Measurements from ENCODE around the gene DPYSL3. TPM values are rescaled to one million over a fixed set of nuclear protein-coding genes. Genes with fewer than 3 reads are reported as not detected.

Gene DPYSL3
- polyA plus RNA-seq, 1 donor (not counting 4 experiments of a cell fraction or from before 2014, with no cell fraction given): 4.8 TPM

DNA sequence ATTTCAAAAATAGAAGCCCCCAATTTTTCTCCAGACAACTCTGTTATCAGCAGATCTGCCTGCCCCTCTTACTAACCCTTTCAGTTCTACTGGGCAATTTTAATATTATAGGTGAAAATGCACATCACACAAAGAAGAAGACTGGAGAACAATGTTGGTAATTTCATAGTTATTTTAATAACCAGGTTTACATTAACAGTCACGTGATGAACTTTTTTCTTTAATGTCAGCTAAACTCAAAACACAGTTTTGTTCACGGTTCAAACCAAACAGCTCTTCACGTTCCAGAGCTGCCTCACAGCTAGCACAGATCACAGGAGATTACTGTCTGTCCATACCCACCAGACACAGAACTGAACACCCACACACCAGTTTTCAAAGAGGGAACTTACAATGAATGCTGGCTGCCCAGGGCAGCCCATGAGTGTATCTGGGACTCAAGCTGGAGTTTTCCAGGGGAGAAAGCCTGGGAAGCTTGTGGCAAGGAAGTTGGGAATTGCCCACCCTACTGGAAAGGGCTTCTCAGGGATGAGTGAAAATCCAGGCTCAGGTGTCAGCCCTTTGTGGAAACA, 119.1 kb downstream of the DPYSL3 start:
- no peaks in the 10 kb centered on the region for H3K79me2 ChIP-seq (ENCODE audit: control insufficient read depth, insufficient read depth, low read length)
- DNase-seq (ENCODE audit: low read depth, low spot score) (no peak), FAIRE-seq (no peak)
- H4K20me1 ChIP-seq (ENCODE audit: control insufficient read depth, extremely low read depth, insufficient read depth, low read length): no peaks in the 10 kb centered on the region
- H3K4me2 ChIP-seq (ENCODE audit: control insufficient read depth, extremely low read depth, insufficient read depth, low read depth, low read length): no peak overlapping the region
- no peaks in the 10 kb centered on the region for H3K4me1 ChIP-seq (ENCODE audit: control insufficient read depth, extremely low read depth, insufficient read depth, low read length)
- TF ChIP-seq CTCF (optimal IDR thresholded peaks at IDR 0.05 in 1 of 3, IDR thresholded peaks at IDR 0.05 in 1 of 3, conservative IDR thresholded peaks at IDR 0.05 in 1 of 3; ENCODE audit: extremely low read depth in 1 of 3, insufficient read depth in 2 of 3, low read length in 3 of 3) (no peak), EZH2 (IDR thresholded peaks at IDR 0.05; ENCODE audit: low read length) (no peak)
- H3K9ac ChIP-seq (ENCODE audit: control insufficient read depth, extremely low read depth, insufficient read depth, low read length): no peak overlapping the region
- H3K4me3 ChIP-seq (ENCODE audit: control insufficient read depth in 2 of 3, extremely low read depth in 1 of 3, insufficient read depth in 2 of 3, low read depth in 1 of 3, low read length in 3 of 3): no peak overlapping the region
- dilution Hi-C loops (cut with MboI; ENCODE audit: extremely low pct_ligation_motif_present, low sequenced_read_pairs): no loop called here
- no peak overlapping the region for H3K27ac ChIP-seq (ENCODE audit: control insufficient read depth, insufficient read depth, low read length)
- no peaks in the 10 kb centered on the region for H3K27me3 ChIP-seq (ENCODE audit: control insufficient read depth, extremely low read depth, insufficient read depth, low read length)
- H3K9me1 ChIP-seq (ENCODE audit: control insufficient read depth, extremely low read depth, insufficient read depth, low read length): no peaks in the 10 kb centered on the region
- no peaks in the 10 kb centered on the region for H3K36me3 ChIP-seq (ENCODE audit: control insufficient read depth in 2 of 2, extremely low read depth in 1 of 2, insufficient read depth in 2 of 2, low read length in 2 of 2)
- H2AFZ ChIP-seq (ENCODE audit: control insufficient read depth, low read length): no peak overlapping the region
- H3K9me3 ChIP-seq (ENCODE audit: control insufficient read depth, low read depth, low read length): no peaks in the 10 kb centered on the region

DNA sequence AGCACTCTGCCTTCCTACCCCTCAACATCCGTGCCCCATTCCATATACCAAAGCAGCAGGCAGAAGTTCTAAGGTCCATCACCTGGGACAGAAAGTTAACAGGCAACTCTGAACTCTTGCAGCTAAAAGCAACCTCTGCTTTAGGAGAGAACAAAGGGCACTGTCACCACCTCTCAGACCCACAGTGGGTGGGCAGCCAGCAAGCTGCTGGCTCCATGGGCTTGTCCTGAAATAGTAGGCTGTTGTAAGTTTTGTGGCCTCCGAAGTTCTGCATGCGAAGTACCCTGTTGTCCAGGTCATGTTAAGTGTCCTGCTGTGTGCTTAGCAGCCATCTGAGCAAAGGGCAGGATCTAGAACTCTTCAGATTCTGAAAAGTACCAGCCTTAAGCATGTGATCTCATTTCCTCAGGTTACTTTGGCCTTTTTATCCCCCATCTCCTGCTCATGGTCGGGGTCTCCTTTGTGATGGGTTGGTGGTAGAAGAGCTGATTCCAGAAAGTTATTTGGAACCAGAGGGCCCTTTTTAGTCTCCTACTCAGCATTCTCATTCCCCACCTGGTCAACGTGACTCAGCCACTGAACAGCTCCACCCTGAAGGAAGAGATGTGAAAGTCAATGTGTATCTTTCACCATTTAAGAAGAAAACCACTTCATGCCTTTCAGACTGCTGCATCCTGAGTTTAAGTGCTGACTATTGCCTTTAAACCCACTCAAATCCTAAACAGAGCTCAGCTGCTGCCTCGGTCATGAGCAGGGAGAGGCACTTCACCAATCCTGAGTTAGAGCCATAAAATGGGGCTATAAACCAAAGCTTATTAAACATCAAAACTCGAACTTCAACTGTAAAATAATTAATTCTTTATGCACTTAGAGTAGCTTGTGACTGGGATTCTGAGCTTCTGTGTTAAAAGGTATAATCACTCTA, 121.4 kb downstream of the DPYSL3 start:
- Histone ChIP-seq H3K4me2 (ENCODE audit: control insufficient read depth, extremely low read depth, insufficient read depth, low read depth, low read length) (no peak overlapping the region), H3K79me2 (ENCODE audit: control insufficient read depth, insufficient read depth, low read length) (no peaks in the 10 kb centered on the region), H3K36me3 (ENCODE audit: control insufficient read depth in 2 of 2, extremely low read depth in 1 of 2, insufficient read depth in 2 of 2, low read length in 2 of 2) (no peaks in the 10 kb centered on the region), H3K27me3 (ENCODE audit: control insufficient read depth, extremely low read depth, insufficient read depth, low read length) (no peaks in the 10 kb centered on the region), H3K9ac (ENCODE audit: control insufficient read depth, extremely low read depth, insufficient read depth, low read length) (no peak overlapping the region), H4K20me1 (ENCODE audit: control insufficient read depth, extremely low read depth, insufficient read depth, low read length) (no peaks in the 10 kb centered on the region), H3K9me1 (ENCODE audit: control insufficient read depth, extremely low read depth, insufficient read depth, low read length) (no peaks in the 10 kb centered on the region), H3K27ac (ENCODE audit: control insufficient read depth, insufficient read depth, low read length) (no peak overlapping the region), H3K4me3 (ENCODE audit: control insufficient read depth in 2 of 3, extremely low read depth in 1 of 3, insufficient read depth in 2 of 3, low read depth in 1 of 3, low read length in 3 of 3) (no peak overlapping the region), H2AFZ (ENCODE audit: control insufficient read depth, low read length) (no peak overlapping the region), H3K9me3 (ENCODE audit: control insufficient read depth, low read depth, low read length) (no peaks in the 10 kb centered on the region), H3K4me1 (ENCODE audit: control insufficient read depth, extremely low read depth, insufficient read depth, low read length) (no peaks in the 10 kb centered on the region)
- dilution Hi-C loops (cut with MboI; ENCODE audit: extremely low pct_ligation_motif_present, low sequenced_read_pairs): no loop called here
- no peak for DNase-seq (ENCODE audit: low read depth, low spot score)
- TF ChIP-seq EZH2 (IDR thresholded peaks at IDR 0.05; ENCODE audit: low read length) (no peak), CTCF (optimal IDR thresholded peaks at IDR 0.05 in 1 of 3, IDR thresholded peaks at IDR 0.05 in 1 of 3, conservative IDR thresholded peaks at IDR 0.05 in 1 of 3; ENCODE audit: extremely low read depth in 1 of 3, insufficient read depth in 2 of 3, low read length in 3 of 3) (no peak)
- FAIRE-seq: no peak
